GM10847 (cell line): ENCODE results near the gene LIX1.

Experiments
- POLR2A ChIP-seq: IDR thresholded peaks from 2 replicates; pipeline ENCODE4 v1.6.1; 2011; ENCODE audit not compliant: insufficient read length; ENCODE audit errors: extremely low read depth

The LIX1 gene

DNA sequence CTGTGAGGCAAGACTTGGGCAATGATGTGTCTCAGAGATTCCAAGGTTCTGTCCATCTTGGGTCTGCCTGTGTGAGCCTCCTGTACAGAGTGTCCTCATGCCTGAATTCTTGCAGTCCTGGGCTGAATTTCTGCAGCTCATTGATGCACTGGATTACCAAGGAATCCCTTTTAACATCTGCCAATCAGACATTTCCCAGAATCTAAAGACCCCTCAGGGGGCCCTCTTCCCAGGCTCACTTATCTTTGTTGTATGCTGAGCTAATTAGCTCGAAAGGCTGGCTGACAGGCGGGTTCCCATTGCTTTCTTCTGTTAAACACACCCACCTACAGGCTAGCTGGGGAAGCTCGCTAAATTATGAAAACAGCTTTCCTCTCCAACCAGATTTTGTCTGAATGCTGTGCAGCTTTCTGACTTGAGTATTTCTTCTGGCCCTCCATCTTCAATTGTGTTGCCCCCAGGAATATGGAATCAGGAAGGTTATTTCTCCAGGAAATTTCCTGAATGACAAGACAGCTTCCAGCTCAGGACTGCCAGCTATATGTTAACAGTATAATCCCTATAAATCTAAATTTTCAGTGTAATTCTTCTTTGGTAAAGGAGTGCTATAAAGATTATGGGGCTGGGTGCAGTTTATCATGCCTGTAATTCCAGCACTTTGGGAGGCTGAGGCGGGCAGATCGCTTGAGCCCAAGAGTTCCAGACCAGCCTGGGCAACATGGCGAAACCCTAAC, at the start of gene LIX1:
LIX1 (minus strand) TSS at position 91 of the 734 bp plus-strand sequence; CDS start at position 56, 35 bp downstream.
- TF ChIP-seq POLR2A, result no peak

DNA sequence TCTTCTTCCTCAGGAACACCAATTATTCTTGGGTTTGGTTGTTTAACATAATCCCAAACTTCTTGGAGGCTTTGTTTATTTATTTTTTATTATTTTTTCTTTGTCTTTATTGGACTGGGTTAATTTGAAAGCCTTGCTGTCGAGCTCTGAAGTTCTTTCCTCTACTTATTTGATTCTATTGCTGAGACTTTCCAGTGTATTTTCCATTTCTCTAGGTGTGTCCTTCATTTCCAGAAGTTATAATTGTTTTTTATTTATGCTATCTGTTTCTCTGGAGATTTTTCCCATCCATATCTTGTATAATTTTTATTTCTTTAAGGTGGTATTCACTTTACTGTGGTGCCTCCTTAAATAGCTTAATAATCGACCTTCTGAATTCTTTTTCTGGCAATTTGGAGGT, 49.5 kb upstream of the LIX1 start:
- no peak for TF ChIP-seq POLR2A

DNA sequence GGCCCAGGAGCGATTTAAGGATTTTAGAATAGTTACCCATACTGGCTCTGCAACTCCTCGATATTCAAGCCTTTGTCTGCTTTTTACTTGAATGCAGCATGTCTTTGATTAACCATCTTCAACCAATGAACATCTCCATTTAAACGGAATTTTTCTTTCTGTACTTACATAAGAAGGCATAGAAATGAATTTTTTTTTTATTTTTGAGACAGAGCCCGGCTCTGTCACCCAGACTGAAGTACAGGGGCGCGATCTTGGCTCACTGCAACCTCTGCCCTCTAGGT, 41.5 kb upstream of the LIX1 start:
- TF ChIP-seq POLR2A, result no peak

DNA sequence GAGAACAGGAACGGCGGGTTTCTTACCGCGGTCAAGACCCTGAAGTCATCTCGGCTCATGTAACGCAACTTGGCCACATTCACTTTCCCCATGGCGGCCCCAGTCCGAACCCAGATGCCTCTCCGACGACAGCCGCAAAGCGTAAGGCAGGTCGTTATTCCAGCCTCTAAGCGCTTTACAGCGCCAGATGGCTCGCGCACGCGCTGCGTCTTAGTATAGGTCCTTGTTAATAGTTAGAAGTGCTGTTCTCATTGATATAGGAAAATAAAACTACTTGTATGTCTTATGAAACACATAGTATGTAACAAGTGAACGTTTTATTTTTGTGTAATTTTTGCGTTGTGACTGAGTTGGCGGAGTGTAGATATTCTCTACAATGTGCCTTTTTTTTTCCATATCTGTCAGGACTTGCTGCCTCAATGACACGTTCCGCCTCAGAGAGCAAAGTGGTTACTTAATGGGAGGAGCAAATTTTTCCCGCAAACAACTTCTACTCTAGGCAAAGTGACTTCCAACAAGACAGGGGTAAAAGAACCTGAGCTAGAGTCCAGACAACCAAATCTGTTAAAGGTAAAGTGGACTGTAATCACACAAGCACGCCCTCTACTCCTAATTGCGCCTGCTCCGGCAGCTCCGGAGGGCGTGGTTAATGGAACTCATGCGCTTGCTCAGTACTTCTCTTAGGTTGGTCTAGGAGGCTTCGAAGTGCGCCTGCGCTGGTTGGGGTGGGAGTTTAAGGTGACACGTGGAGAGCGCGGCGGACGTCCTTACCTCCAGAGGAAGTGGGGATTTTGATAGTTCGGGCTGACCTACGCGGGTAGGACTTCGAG, 40.9 kb upstream of the LIX1 start, which contains the start of gene RIOK2:
RIOK2 (minus strand) TSS at position 148 of the 830 bp plus-strand sequence; CDS start at position 92, 56 bp downstream.
- TF ChIP-seq POLR2A, result peak; percentile 81

DNA sequence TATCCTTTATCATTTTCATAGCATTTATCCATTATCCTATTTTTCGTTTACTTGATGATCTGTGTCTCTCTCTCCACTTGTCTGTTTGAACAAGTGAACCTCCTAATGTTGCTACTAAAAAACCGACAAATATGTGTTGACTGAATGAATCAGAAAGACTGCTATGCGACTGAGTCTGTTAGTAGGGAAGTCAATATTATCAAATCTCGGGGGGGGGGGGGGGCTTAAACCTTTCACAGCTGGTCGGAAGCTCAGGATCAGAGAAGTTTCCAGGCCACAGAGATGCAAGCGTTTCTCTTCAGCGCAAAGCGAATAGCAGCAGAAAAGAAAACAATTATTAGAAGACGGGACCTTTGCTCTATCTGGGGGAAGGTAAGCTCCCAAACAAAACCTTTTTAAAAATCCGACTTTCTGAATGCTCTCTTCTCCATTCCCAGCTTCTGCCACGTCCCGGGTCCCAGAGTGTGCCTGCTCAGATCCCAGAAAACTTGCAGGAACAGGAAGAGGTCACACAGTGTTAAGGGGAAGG, 40.2 kb upstream of the LIX1 start:
- no peak for TF ChIP-seq POLR2A

DNA sequence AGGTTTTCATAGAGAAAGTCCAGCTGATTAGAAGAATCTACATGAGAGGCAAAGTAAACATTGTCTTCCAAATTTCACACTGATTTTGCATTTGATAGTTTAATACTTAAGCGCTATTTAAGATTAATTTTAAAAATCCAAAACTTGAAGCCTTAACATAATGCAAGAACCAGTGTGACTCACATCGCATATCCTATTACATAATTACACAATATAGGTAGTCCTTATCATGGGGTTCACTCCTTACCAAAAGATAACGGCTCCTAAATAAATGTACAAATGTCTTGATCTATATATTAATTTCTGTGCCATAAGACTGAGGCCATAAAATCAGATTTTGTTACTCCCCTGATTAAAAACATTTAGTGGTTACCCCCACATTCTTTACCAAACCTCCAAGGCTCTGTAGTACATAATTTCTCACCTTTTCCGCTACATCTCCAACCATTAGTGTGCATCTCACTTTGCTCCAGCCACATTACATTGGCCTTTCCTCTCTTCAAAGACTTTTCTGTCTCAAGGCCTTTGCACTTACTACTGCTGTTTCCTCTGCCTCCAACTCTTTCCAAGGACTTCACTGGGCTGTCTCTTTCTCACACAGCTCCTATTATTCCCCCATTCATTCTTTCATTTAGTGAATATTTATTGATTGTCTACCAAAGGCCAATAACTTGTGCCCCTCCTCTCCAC, 39.6 kb upstream of the LIX1 start:
- TF ChIP-seq POLR2A, result no peak

DNA sequence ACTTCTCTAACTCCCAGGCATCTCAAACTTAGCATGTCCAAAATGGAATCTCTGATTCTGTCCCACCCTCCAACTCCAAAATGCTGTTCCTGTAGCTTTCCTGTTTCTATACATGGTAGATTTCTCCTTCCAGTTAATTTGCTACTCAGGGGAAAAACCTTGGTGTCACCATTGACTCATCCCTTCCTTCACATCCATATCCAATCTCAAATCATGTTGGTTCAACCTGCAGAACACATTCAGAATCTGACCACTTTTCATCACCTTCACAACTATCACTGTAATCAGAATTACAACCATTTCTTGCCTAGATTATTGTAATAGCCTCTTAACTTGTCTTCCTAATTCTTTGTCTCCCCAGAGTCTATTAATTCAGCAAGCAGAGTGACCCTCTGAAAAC, 29.8 kb upstream of the LIX1 start:
- TF ChIP-seq POLR2A, result no peak

DNA sequence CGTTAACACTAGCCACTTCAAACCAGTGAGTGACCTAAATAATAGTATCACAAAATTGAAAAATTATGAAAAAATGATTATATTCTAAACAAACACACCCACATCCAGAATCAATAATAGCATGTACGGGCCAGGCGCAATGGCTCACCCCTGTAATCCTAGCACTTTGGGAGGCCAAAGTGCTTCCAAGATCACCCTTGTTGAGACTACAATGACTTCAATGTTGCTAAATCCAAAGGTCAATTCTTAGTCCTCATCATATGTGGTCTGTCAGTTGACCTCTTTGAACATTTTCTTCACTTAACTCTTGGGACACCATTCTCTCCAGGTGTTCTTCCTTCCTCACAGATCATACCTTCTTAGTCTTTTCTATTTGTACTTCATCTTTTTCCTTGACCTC, 29.3 kb upstream of the LIX1 start:
- TF ChIP-seq POLR2A, result no peak

DNA sequence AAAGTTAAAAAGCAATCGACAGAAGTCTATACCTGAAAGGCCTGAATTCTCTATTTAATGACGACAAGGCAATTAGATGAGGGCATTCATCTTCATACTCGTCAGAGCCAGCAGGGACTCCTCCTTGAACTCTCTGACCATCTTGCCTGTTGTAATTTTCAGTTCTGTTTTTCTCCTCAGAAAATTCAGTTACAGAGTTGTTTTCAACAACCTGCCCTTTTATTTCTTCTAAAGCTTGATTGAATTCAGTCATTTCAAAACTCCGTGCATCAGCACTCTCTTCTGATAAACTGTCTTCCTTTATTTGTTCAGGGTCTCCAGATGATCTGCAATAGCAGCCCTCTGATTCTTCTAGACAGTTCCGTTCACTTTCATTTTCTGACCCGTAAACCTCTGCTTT, 25.0 kb upstream of the LIX1 start:
- no peak for TF ChIP-seq POLR2A

DNA sequence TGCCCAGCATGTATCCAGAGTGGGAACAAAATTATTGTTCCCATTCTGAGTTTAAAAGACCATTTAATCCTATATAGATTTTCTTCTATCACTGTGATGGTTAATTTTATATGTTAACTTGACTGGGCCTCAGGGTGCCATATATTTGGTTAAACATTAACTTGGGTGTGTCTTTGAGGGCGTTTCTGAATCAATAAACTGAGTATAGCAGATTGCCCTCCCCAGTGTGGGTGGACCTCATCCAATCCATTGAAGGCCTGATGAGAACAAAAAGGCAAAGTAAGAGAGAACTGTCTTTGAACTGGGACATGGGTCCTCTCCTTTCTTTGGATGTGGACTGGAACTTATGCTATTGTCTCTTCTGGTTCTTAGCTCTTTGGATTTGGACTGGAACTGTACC, 23.3 kb upstream of the LIX1 start:
- TF ChIP-seq POLR2A, result no peak

DNA sequence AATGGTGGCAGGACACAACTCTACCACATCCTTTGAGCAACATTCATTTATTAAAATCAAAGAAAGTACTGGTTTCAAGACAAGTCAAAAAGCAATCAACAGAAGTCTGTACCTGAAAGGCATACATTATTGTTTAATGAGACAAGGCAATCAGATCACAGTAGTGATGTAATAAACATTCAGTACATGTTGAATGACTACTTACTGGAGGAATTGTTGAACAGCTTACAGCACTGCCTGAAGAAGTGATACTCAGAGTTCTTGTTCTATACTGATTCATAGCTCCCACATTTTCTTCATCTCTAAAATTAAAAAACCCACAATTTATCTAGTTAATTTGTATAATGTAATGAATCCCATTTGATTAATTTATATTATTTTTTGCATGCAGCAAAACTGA, 22.4 kb upstream of the LIX1 start:
- no peak for TF ChIP-seq POLR2A

DNA sequence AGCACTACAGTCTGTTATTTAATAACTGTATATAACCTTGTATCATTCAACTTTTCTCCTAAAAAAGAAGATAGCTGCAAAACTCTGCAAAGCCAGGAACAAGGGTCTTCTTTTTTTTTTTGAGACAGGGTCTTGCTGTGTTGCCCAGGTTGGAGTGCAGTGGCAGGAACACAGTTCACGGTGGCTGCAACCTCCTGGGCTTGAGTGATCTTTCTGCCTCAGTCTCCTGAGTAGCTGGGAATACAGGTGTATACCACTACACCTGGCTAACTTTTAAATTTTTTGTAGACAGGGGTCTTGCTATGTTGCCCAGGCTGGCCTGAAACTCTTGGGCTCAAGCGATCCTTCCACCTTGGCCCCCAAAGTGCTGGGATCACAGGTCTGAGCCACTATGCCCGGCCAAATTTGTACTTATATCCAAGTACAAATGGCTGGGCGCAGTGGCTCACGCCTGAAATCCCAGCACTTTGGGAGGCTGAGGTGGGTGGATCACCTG, 21.4 kb upstream of the LIX1 start:
- no peak for TF ChIP-seq POLR2A

DNA sequence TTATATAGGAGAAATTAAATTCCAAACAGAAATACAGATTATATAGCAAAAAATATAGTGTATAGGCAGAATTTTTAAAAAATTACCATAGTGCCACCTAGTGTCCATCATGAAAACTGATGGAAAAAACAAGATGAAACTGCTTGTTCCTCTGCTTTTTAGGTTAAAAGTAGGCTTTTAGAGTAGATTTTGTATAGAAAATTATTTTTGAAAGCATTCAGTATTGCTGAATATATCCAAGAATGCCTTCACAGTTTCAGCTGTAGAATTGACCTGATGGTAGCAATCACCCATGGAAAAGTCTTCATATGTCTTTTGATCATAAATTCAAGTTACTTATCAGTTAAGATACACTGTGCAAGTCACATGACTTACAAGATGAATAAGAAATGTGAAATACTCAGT, 21.0 kb upstream of the LIX1 start:
- no peak for TF ChIP-seq POLR2A

DNA sequence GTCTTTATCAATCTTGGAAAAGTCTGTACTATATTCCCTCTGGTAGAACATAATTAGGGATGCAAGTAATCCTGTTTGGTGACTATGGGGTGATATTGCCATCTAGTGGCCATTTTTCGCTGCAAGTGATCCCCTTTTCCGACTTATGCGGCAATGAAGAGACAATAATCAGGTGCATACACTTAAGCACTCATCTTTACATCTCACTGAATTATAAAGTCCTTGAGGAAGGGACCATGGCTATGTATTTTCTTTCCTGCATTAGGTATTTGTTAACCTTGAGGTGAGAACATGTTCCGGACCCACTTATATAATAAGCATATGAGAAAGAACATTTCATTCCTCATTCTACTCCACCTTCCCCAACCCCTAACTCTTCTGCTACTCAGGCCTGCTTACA, 19.6 kb upstream of the LIX1 start:
- no peak for TF ChIP-seq POLR2A

DNA sequence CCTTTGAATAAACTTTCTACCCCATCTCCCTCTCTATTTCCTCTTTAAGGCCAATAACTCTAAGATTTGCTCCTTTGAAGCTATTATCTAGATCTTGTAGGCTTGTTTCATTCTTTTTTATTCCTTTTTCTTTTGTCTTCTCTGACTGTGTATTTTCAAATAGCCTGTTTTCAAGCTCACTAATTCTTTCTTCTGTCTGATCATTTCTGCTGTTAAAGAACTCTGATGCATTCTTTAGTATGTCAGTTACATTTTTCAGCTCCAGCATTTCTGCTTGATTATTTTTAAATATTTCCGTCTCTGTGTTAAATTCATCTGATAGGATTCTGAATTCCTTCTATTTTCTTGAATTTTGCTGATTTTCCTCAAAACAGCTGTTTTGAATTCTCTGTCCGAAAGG, 15.3 kb upstream of the LIX1 start:
- no peak for TF ChIP-seq POLR2A

DNA sequence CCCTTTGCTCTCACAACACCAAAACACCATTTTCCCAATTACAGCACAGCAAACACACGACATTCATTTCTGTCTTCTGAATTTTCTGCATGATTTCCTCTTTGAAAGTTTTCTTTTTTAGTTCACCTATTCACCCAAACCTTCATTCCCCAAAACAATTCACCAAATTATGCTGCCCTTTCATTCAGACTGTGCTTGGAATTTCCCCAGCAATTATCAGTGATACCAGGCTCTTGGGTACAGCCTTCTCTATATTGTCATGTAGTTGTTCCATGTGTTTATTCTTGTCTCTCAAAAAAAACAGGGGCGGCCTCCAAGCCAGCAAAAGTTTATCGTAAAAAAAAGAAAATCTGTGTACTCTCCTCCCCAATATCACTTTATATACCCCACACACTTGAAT, 9.0 kb upstream of the LIX1 start:
- no peak for TF ChIP-seq POLR2A
